Measurements from ENCODE around the gene FLRT2. TPM values are rescaled to one million over a fixed set of nuclear protein-coding genes. Genes with fewer than 3 reads are reported as not detected.

The FLRT2 gene
- total RNA-seq, 4 donors from 2014 or later = 0.61 to 8.4 (median 6.4) TPM

DNA sequence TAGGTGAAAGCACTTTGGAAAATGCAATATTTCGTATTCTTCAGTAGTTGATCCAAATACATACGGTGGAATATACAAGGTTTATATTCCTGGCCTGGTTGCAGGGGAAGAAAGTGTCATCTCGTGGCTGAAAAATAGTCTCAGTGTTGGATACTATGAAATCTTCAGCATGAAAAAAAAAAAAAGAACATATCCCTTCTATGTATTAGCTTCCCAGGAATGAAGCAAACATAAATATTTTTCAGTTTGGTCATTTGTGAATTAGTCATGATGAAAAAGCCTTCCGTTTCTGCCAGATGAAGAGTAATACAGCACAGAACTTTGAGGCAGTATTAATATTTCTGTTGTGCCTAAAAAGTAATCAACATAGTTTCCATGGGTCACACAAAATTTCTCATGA is 36.7 kb downstream of the FLRT2 start:
- H3K4me1 ChIP-seq = peaks cover 0 to 9% (median 3%) of the 10 kb centered on the region in 3 donors
- intact Hi-C loops (cut with DNase I) = no loop called here
- WGBS, 2 donors = 38 to 41% methylated on average over 3 of the region's 4 CpGs
- DNase-seq = no peak
- no peaks in the 10 kb centered on the region for H3K27me3 ChIP-seq
- H3K4me3 ChIP-seq = no peak overlapping the region
- peaks cover 0 to 8% (median 0%) of the 10 kb centered on the region in 3 donors for H3K36me3 ChIP-seq
- TF ChIP-seq POLR2A (IDR thresholded peaks at IDR 0.05) (no peak), CTCF (IDR thresholded peaks at IDR 0.05) (no peak)
- H3K9me3 ChIP-seq = no peaks in the 10 kb centered on the region
- peak overlapping the region in 3 of 4 donors; percentile 16 to 67 (median 33) for H3K27ac ChIP-seq

DNA sequence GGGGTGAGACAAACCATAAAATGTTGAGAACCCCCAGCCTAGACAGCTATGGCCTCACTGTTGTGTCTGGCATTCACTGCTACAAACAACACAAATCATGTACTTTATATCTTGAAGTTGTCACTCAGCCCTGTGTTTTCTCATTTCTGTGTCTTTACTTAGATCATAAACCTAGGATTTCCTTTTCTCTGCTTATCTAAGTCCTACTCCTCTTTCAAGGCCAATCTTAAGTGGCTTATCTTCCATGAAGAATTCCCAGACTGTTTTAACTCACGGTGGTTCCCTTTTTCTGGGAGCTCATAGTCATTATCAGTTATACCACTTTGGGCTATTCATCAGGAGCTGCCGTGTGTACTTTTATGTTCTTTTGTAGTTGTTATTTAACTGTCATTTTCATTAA is 42.1 kb downstream of the FLRT2 start:
- 75 to 81% methylated on average over 2 of the region's 2 CpGs for WGBS, 2 donors
- TF ChIP-seq POLR2A (IDR thresholded peaks at IDR 0.05) (no peak), CTCF (IDR thresholded peaks at IDR 0.05) (no peak)
- Histone ChIP-seq H3K27me3 (no peaks in the 10 kb centered on the region), H3K27ac (no peak overlapping the region), H3K9me3 (no peaks in the 10 kb centered on the region), H3K36me3 (no peaks in the 10 kb centered on the region), H3K4me3 (no peak overlapping the region), H3K4me1 (peaks cover 0 to 16% (median 0%) of the 10 kb centered on the region in 3 donors)
- no peak for DNase-seq
- intact Hi-C loops (cut with DNase I) = no loop called here

DNA sequence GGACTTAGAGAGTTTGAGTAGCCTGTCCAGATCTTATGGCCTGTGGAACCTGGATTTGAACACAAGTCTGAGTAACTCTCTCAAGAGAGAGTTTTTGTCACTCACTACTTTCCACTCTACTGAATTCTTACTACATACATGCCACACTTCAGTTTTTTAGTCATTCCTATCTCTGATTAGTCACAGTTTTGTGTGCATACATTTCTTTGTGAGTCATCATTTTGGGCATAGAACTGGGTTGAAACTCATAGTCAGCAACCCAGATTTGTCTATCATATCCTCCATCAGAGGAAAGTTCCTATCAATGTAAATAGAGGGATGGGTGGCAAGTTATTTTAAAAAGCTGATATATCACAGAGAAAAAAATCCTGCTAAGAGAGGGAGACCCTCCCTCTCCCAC is 42.9 kb downstream of the FLRT2 start:
- H3K4me3 ChIP-seq = no peak overlapping the region
- no peak for TF ChIP-seq CTCF (IDR thresholded peaks at IDR 0.05)
- TF ChIP-seq POLR2A (IDR thresholded peaks at IDR 0.05) = no peak
- H3K4me1 ChIP-seq = peaks cover 0 to 21% (median 0%) of the 10 kb centered on the region in 3 donors
- H3K27me3 ChIP-seq = no peaks in the 10 kb centered on the region
- H3K36me3 ChIP-seq = no peaks in the 10 kb centered on the region
- no peak for DNase-seq
- intact Hi-C loops (cut with DNase I) = no loop called here
- no peaks in the 10 kb centered on the region for H3K9me3 ChIP-seq
- H3K27ac ChIP-seq = no peak overlapping the region

GRCh38 chr14:85573406-85573805 is 43.5 kb downstream of the FLRT2 start:
- no peak overlapping the region for H3K4me3 ChIP-seq
- no peaks in the 10 kb centered on the region for H3K9me3 ChIP-seq
- no peaks in the 10 kb centered on the region for H3K36me3 ChIP-seq
- peaks cover 0 to 21% (median 0%) of the 10 kb centered on the region in 3 donors for H3K4me1 ChIP-seq
- intact Hi-C loops (cut with DNase I) = no loop called here
- H3K27me3 ChIP-seq = no peaks in the 10 kb centered on the region
- DNase-seq = no peak
- 65 to 86% methylated on average over 4 of the region's 4 CpGs for WGBS, 2 donors
- no peak overlapping the region for H3K27ac ChIP-seq
- TF ChIP-seq POLR2A (IDR thresholded peaks at IDR 0.05) = no peak
- TF ChIP-seq CTCF (IDR thresholded peaks at IDR 0.05) = no peak

DNA sequence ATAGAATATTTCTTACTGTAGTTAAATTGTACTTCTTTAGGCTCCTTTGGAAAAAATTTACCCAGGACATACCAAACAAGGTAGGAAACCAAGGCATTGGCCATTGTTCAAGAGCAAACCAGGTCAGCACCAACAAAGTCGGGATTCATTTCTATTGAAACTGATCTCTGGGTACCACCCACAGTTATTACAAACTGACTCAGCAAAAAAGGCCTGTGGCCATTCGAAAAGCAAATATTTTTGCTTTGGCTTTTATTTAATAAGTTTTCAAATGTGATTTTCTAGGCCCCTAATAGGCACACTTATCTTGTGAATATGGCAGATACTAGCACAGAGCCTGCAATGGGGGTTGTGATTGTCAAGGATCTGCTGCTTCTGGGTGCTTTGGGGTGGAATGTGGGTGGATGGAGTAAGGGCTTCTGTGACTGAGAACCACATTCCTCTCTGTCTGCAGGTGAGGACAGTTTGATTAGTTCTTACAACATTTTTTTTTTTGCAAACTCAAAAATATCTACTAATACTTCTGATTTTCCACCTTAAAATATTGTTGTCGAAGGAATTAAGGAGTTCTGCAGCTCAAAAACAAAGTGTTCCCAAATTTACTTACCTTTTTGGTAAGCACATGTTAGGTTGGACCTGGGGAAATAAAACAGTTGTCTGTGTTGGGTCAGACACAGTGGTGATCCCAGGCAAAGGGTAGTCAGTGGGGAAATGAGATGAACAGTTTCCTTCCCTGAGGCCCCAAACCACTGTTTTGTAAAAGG is 45.1 kb downstream of the FLRT2 start:
- intact Hi-C loops (cut with DNase I) = no loop called here
- Histone ChIP-seq H3K36me3 (no peaks in the 10 kb centered on the region), H3K9me3 (no peaks in the 10 kb centered on the region), H3K4me3 (no peak overlapping the region), H3K27ac (no peak overlapping the region), H3K27me3 (no peaks in the 10 kb centered on the region), H3K4me1 (peaks cover 0 to 34% (median 0%) of the 10 kb centered on the region in 3 donors)
- DNase-seq = no peak
- TF ChIP-seq POLR2A (IDR thresholded peaks at IDR 0.05) (no peak), CTCF (IDR thresholded peaks at IDR 0.05) (no peak)
- 47 to 50% methylated on average over 3 of the region's 3 CpGs for WGBS, 2 donors

Measured in esophagus squamous epithelium (tissue), 5 donors.